ENCODE data around the gene CHAT. TPM values are rescaled to one million over a fixed set of nuclear protein-coding genes. Genes with fewer than 3 reads are reported as not detected.

The CHAT gene
- total and polyA plus RNA-seq, 9 donors = not detected

DNA sequence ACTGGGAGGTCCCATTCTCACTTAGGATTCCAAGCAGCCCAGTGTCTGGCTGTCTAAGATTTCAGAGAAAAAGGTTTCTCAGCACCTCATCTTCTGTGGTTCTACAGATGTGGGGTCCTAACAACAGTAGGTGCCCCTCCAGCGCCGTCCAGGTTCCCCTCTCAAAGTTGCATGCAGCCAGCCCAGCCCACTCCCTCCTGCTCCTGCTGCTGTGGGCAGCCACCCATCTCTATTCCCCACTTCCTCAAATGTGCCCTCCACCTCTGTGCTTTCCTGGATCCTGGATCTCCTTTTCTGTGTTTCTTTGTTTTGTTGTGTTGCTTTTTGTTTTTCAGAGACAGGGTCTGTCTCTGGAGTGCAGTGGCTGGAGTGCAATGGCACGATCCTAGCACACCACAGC, 17.0 kb upstream of the CHAT start:
- no peak for DNase-seq
- 58 to 67% (median 60%) methylated on average over 3 of the region's 3 CpGs for WGBS, 3 donors
- intact Hi-C loops (cut with DNase I) = no loop called here
- Histone ChIP-seq H3K27ac (no peak overlapping the region), H3K36me3 (no peaks in the 10 kb centered on the region), H3K27me3 (no peaks in the 10 kb centered on the region), H3K4me3 (no peak overlapping the region), H3K4me1 (ENCODE audit: insufficient read depth) (no peaks in the 10 kb centered on the region), H3K9me3 (no peaks in the 10 kb centered on the region)
- TF ChIP-seq EP300 (IDR thresholded peaks at IDR 0.05) = no peak
- no peak for TF ChIP-seq POLR2A (IDR thresholded peaks at IDR 0.05)
- TF ChIP-seq, protein P1, sequence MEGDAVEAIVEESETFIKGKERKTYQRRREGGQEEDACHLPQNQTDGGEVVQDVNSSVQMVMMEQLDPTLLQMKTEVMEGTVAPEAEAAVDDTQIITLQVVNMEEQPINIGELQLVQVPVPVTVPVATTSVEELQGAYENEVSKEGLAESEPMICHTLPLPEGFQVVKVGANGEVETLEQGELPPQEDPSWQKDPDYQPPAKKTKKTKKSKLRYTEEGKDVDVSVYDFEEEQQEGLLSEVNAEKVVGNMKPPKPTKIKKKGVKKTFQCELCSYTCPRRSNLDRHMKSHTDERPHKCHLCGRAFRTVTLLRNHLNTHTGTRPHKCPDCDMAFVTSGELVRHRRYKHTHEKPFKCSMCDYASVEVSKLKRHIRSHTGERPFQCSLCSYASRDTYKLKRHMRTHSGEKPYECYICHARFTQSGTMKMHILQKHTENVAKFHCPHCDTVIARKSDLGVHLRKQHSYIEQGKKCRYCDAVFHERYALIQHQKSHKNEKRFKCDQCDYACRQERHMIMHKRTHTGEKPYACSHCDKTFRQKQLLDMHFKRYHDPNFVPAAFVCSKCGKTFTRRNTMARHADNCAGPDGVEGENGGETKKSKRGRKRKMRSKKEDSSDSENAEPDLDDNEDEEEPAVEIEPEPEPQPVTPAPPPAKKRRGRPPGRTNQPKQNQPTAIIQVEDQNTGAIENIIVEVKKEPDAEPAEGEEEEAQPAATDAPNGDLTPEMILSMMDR (IDR thresholded peaks at IDR 0.05) = no peak

DNA sequence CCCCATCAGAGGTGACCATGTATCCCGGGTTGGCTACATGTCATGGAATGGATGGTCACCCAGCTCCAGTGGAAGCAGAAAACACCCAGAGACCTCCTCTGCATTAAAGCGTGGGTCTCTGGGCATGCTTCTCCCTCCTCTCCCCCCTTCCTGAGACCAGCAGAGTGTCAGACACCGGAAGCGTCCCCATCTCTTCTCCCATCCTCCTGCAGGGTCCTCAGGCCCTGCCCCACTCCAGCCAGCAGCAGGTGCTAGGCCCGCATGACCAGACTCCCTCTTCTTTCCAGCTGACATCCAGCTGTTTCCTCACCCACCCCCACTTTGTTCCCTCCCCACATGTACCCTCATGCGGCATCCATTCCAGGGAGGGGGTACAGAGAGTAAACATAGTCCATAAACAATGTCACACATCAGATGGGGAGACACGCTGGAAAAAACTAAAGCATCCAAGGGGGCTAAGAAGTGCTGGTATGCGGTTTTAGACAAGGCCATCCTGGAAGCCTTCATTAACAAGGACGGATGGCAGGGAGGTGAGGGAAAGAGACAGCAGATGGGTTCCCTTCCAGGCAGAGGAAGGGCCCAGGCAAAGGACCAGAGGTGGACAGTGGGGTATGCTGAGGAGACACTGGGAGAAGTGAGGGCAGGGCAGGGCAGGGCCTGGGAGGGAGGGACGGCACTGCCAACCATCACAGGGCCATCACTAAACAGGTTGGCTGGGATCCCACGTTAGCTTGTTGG, 16.2 kb upstream of the CHAT start:
- no peaks in the 10 kb centered on the region for H3K27me3 ChIP-seq
- H3K9me3 ChIP-seq = no peaks in the 10 kb centered on the region
- H3K4me1 ChIP-seq (ENCODE audit: insufficient read depth) = no peaks in the 10 kb centered on the region
- H3K27ac ChIP-seq = no peak overlapping the region
- intact Hi-C loops (cut with DNase I) = no loop called here
- DNase-seq = peak in 1 of 5 donors; percentile 3
- TF ChIP-seq, protein P1 (IDR thresholded peaks at IDR 0.05) = no peak
- TF ChIP-seq POLR2A (IDR thresholded peaks at IDR 0.05) (no peak), EP300 (IDR thresholded peaks at IDR 0.05) (no peak)
- H3K4me3 ChIP-seq = no peak overlapping the region
- 59 to 70% (median 60%) methylated on average over 11 of the region's 11 CpGs for WGBS, 3 donors
- no peaks in the 10 kb centered on the region for H3K36me3 ChIP-seq

DNA sequence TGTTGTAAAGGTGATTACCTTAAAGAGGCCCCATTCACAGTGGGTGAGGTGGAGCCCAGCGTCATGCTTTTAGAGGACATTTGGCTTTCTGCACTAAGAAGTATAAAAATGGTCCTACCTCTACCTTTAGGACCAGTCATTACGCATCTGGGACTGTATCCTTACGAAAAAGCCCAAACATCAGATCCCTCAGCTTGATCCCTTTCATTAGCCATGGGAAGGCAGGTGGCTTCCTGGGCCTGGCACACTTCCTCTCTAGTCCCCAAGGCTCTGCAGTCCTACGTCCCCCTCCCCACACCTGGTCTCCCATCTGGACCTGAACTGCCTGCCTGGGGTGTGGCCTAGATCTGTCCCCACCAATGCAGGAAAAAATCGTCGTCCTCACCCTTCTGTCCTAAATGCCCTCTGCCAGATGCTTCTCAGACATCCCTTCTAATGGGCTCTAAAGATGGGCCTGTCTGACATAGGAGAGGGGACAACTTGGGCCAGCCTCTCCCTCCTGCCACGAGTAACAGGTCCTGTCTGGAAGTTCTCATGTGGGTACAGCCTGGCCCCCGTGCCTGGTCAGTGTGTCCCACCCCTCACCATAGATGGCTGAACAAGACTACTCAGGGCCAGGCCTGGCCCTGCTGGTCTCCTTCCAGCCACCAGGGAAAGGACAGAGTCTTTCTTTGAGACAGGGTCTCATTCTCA, 15.5 kb upstream of the CHAT start:
- Histone ChIP-seq H3K27ac (no peak overlapping the region), H3K4me3 (no peak overlapping the region), H3K36me3 (no peaks in the 10 kb centered on the region), H3K9me3 (no peaks in the 10 kb centered on the region), H3K27me3 (no peaks in the 10 kb centered on the region), H3K4me1 (ENCODE audit: insufficient read depth) (no peaks in the 10 kb centered on the region)
- no peak for TF ChIP-seq POLR2A (IDR thresholded peaks at IDR 0.05)
- TF ChIP-seq, protein P1 (IDR thresholded peaks at IDR 0.05) = no peak
- TF ChIP-seq EP300 (IDR thresholded peaks at IDR 0.05) = no peak
- WGBS, 3 donors = 71 to 76% (median 73%) methylated on average over 7 to 8 of the region's 8 CpGs
- peak in 1 of 5 donors; percentile 2 for DNase-seq
- intact Hi-C loops (cut with DNase I) = no loop called here

DNA sequence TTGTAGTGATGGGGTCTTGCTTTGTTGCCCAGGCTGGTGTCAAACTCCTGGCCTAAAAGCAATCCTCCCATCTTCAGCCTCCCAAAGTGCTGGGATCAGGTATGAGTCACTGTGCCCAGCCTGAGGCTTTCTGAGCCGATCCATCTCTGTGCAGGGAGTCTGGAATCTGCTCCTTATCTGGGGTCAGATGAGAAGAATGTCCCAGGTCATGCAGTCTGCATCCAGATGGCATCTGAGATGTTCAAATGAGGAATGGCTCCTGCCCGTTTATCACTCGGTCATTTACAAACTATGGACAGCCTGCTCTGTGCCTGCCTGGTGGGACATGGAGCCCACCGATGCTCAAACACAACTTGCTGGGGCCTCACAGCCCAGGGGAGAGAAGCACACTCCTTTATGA, 14.9 kb upstream of the CHAT start:
- no peak overlapping the region for H3K4me3 ChIP-seq
- no peak for DNase-seq
- TF ChIP-seq, protein P1 (IDR thresholded peaks at IDR 0.05) = no peak
- TF ChIP-seq EP300 (IDR thresholded peaks at IDR 0.05) = no peak
- no peak for TF ChIP-seq POLR2A (IDR thresholded peaks at IDR 0.05)
- H3K4me1 ChIP-seq (ENCODE audit: insufficient read depth) = no peaks in the 10 kb centered on the region
- intact Hi-C loops (cut with DNase I) = no loop called here
- H3K9me3 ChIP-seq = no peaks in the 10 kb centered on the region
- H3K27ac ChIP-seq = no peak overlapping the region
- no peaks in the 10 kb centered on the region for H3K36me3 ChIP-seq
- 12 to 23% (median 13%) methylated on average over 4 of the region's 4 CpGs for WGBS, 3 donors
- H3K27me3 ChIP-seq = no peaks in the 10 kb centered on the region

Data from ovary (tissue), 9 donors.